H1 (cell line): ENCODE measurements around the gene SPATS2. TPM values are rescaled to one million over a fixed set of nuclear protein-coding genes. Genes with fewer than 3 reads are reported as not detected.

Experiments used
- CTCF ChIA-PET: fragments of 300-600 bp; sonication (Branson Sonifier 250); formaldehyde crosslinking; loops from one replicate; lab custom pipeline; 2021; ENCODE audit not compliant: partially characterized antibody; lab: Charles Lee
- POLR2A ChIA-PET: fragments of 300-600 bp; sonication (Branson Sonifier 250); formaldehyde crosslinking; loops from one replicate; lab custom pipeline; 2021; ENCODE audit warnings: inconsistent platforms; ENCODE audit not compliant: partially characterized antibody; lab: Charles Lee
- DNase-seq, 2 experiments: peaks; one replicate each; pipeline versions ENCODE4 v3.0.0 to v3.0.0-alpha.2; 2010 to 2022; ENCODE audit warnings: low spot score in 2 of 2, low read depth in 1 of 2, mixed read lengths in 1 of 2
- FAIRE-seq: peaks from 2 replicates; lab custom pipeline; 2011; peaks lifted over from hg19 to GRCh38; lab: Jason Lieb, UNC
- H2AFZ ChIP-seq: 2 replicates; pipeline ENCODE4 v1.8.1; 2012; ENCODE audit warnings: low read length, inconsistent platforms
- H2AK5ac ChIP-seq: 2 replicates; pipeline ENCODE4 v1.6.1; 2013; ENCODE audit warnings: low read depth, low read length
- H2BK120ac ChIP-seq: replicated peaks from 2 replicates; pipeline ENCODE3; 2013; ENCODE audit warnings: low read depth, low read length, inconsistent platforms
- H2BK12ac ChIP-seq: 2 replicates; pipeline ENCODE4 v1.6.1; 2013; ENCODE audit warnings: low read depth, low read length
- H2BK15ac ChIP-seq: 2 replicates; pipeline ENCODE4 v1.6.1; 2013; ENCODE audit warnings: low read length
- H2BK20ac ChIP-seq: 2 replicates; pipeline ENCODE4 v1.6.1; 2013; ENCODE audit warnings: low read length
- H2BK5ac ChIP-seq: 2 replicates; pipeline ENCODE4 v1.6.1; 2013; ENCODE audit warnings: low read depth, low read length
- H3K14ac ChIP-seq: 2 replicates; pipeline ENCODE4 v1.6.1; 2013; ENCODE audit warnings: inconsistent platforms; ENCODE audit not compliant: insufficient read length
- H3K18ac ChIP-seq: 2 replicates; pipeline ENCODE4 v1.6.1; 2013; ENCODE audit warnings: low read length; ENCODE audit errors: extremely low read depth
- H3K23ac ChIP-seq: 2 replicates; pipeline ENCODE4 v1.6.1; 2013; ENCODE audit warnings: inconsistent platforms; ENCODE audit not compliant: insufficient read length
- H3K23me2 ChIP-seq: 2 replicates; pipeline ENCODE4 v1.6.1; 2013; ENCODE audit warnings: low read depth, low read length
- H3K27ac ChIP-seq: 2 replicates; pipeline ENCODE4 v1.6.1; 2011; ENCODE audit warnings: low read depth, low read length, inconsistent platforms
- H3K27me3 ChIP-seq, 4 experiments: replicated peaks in 1 of 4; 1 replicate in 1 of 4; 2 replicates in 3 of 4; pipeline versions ENCODE4 v1.6.1 to v1.8.1; 2011 to 2013; ENCODE audit warnings: low read length in 3 of 4, mild to moderate bottlenecking in 3 of 4, inconsistent platforms in 2 of 4, mixed read lengths in 2 of 4, moderate library complexity in 1 of 4; ENCODE audit not compliant: control insufficient read depth in 3 of 4, insufficient read depth in 3 of 4; ENCODE audit errors: extremely low read depth in 1 of 4
- H3K36me3 ChIP-seq, 4 experiments: 2 replicates each; pipeline versions ENCODE4 v1.6.1 to v1.8.1; 2011 to 2013; ENCODE audit warnings: mild to moderate bottlenecking in 4 of 4, low read length in 3 of 4, moderate library complexity in 2 of 4, control low read depth in 1 of 4, inconsistent platforms in 1 of 4; ENCODE audit not compliant: insufficient read depth in 4 of 4, control insufficient read depth in 2 of 4
- H3K4ac ChIP-seq: replicated peaks from 2 replicates; pipeline ENCODE3; 2013; ENCODE audit warnings: low read length, low read depth, mixed read lengths, inconsistent platforms; ENCODE audit not compliant: insufficient read length
- H3K4me1 ChIP-seq, 4 experiments: replicated peaks in 1 of 4; 1 replicate in 1 of 4; 2 replicates in 3 of 4; pipeline versions ENCODE4 v1.6.1 to v1.8.1; 2011 to 2013; ENCODE audit warnings: low read length in 3 of 4, inconsistent platforms in 2 of 4, mixed read lengths in 1 of 4; ENCODE audit not compliant: insufficient read depth in 4 of 4, control insufficient read depth in 3 of 4
- H3K4me2 ChIP-seq, 2 experiments: 2 replicates each; pipeline versions ENCODE4 v1.6.1 to v1.8.1; 2011 to 2013; ENCODE audit warnings: low read depth in 2 of 2, low read length in 2 of 2, control low read depth in 1 of 2, inconsistent platforms in 1 of 2, mild to moderate bottlenecking in 1 of 2; ENCODE audit not compliant: insufficient read depth in 1 of 2
- H3K4me3 ChIP-seq, 4 experiments: fragments of 200-600, 300-600 bp in 1 of 4; sonication (generic), shearing (Covaris generic), sonication (Bioruptor Twin) in 1 of 4; 2 replicates each; pipeline versions ENCODE4 v1.5.1 to v1.8.1; 2011 to 2016; ENCODE audit warnings: low read length in 4 of 4, low read depth in 3 of 4, control low read depth in 2 of 4, inconsistent platforms in 2 of 4, mild to moderate bottlenecking in 2 of 4, mixed read lengths in 1 of 4, moderate library complexity in 1 of 4; ENCODE audit not compliant: insufficient read depth in 2 of 4; ENCODE audit errors: extremely low read depth in 1 of 4
- H3K56ac ChIP-seq: replicated peaks from 2 replicates; pipeline ENCODE3; 2013; ENCODE audit warnings: low read depth, mild to moderate bottlenecking, mixed read lengths, low read length, inconsistent platforms; ENCODE audit not compliant: insufficient read length
- H3K79me1 ChIP-seq: 2 replicates; pipeline ENCODE4 v1.6.1; 2013; ENCODE audit warnings: low read depth, low read length, control low read depth
- H3K79me2 ChIP-seq, 2 experiments: 2 replicates each; pipeline versions ENCODE4 v1.6.1 to v1.8.1; 2012 to 2013; ENCODE audit warnings: low read length in 2 of 2, mild to moderate bottlenecking in 2 of 2, inconsistent platforms in 1 of 2; ENCODE audit not compliant: insufficient read depth in 2 of 2, control insufficient read depth in 1 of 2
- H3K9ac ChIP-seq, 4 experiments: replicated peaks in 1 of 4; 1 replicate in 1 of 4; 2 replicates in 3 of 4; pipeline versions ENCODE4 v1.6.1 to v1.8.1; 2011 to 2013; ENCODE audit warnings: low read depth in 3 of 4, low read length in 3 of 4, control low read depth in 2 of 4, mild to moderate bottlenecking in 2 of 4, moderate library complexity in 2 of 4, inconsistent platforms in 1 of 4; ENCODE audit errors: extremely low read depth in 1 of 4
- H3K9me3 ChIP-seq, 2 experiments: 2 replicates each; pipeline versions ENCODE4 v1.6.1 to v1.8.1; 2012 to 2013; ENCODE audit warnings: mild to moderate bottlenecking in 2 of 2, moderate library complexity in 2 of 2, control low read depth in 1 of 2, inconsistent platforms in 1 of 2, low read depth in 1 of 2, low read length in 1 of 2, mixed read lengths in 1 of 2; ENCODE audit not compliant: insufficient read depth in 2 of 2
- H4K20me1 ChIP-seq, 2 experiments: replicated peaks in 1 of 2; 2 replicates each; pipeline versions ENCODE3 to v1.8.1; 2011 to 2013; ENCODE audit warnings: inconsistent platforms in 2 of 2, low read length in 2 of 2, mild to moderate bottlenecking in 1 of 2; ENCODE audit not compliant: insufficient read depth in 2 of 2, control insufficient read depth in 1 of 2
- H4K5ac ChIP-seq: 2 replicates; pipeline ENCODE4 v1.6.1; 2013; ENCODE audit warnings: low read length, low read depth, mixed read lengths, inconsistent platforms; ENCODE audit not compliant: insufficient read length
- H4K8ac ChIP-seq: 2 replicates; pipeline ENCODE4 v1.8.0; 2013; ENCODE audit warnings: mild to moderate bottlenecking, moderate library complexity, low read length, inconsistent platforms; ENCODE audit not compliant: insufficient read depth; ENCODE audit errors: extremely low read depth
- H4K91ac ChIP-seq: replicated peaks from 2 replicates; pipeline ENCODE3; 2013; ENCODE audit warnings: low read length, mixed read lengths, inconsistent platforms; ENCODE audit not compliant: insufficient read length
- WGBS, 2 experiments: shearing (Covaris generic) in 1 of 2; methylation state at CpG; one replicate each; pipeline versions ENCODE4 v1.1.6 to v1.1.7; 2013 to 2015; ENCODE audit warnings: low lambda C conversion rate in 2 of 2, mixed read lengths in 2 of 2, inconsistent platforms in 1 of 2, low coverage in 1 of 2, missing lambda C conversion rate in 1 of 2; ENCODE audit not compliant: insufficient replicate concordance in 2 of 2, insufficient coverage in 1 of 2, insufficient read length in 1 of 2; ENCODE audit errors: extremely low coverage in 1 of 2, missing lambda C conversion rate in 1 of 2; 5-methylcytosine and 5-hydroxymethylcytosine counted together
- polyA plus RNA-seq, 7 experiments: library from polyadenylated mRNA; depleted of rRNA in 3 of 7; stranded (reverse) in 5 of 7; unstranded in 2 of 7; fragments of >200 nt in 5 of 7; fragments of 200-250 nt in 2 of 7; gene quantifications; 1 replicate in 5 of 7; 2 replicates in 1 of 7; 4 replicates in 1 of 7; pipeline versions ENCODE4 v1.2.1 to v1.2.3, GENCODE V29; 2011 to 2013; ENCODE audit warnings: missing spikeins in 2 of 7, mixed read lengths in 2 of 7
- total RNA-seq: library from RNA; stranded (reverse); fragmentation: NEBNext Ultra II Directional; extraction: Animal tissue kit (Norgen Biotek cat#: 25700); gene quantifications from 2 replicates; pipeline ENCODE4 v1.2.1, GENCODE V29; 2021

The SPATS2 gene
- total and polyA plus RNA-seq, 2 of the 8 experiments (the other 6 are each of a cell fraction or from before 2014, with no cell fraction given): 19.2 to 24.5 TPM

GRCh38 chr12:49552899-49553298 is 185.6 kb downstream of the SPATS2 start:
- Histone ChIP-seq H3K56ac (no peak overlapping the region), H4K5ac (no peak overlapping the region), H2BK12ac (no peak overlapping the region), H3K14ac (no peak overlapping the region), H2BK120ac (no peak overlapping the region), H2BK15ac (no peak overlapping the region), H4K91ac (no peak overlapping the region), H3K27ac (no peak overlapping the region), H2AFZ (no peak overlapping the region), H4K20me1 (no peaks in the 10 kb centered on the region), H2BK5ac (no peak overlapping the region), H3K4me1 (peaks cover 0 to 14% (median 9%) of the 10 kb centered on the region in 4 experiments; a peak in 6 of 7 replicates), H3K4ac (no peak overlapping the region), H3K18ac (no peak overlapping the region), H3K4me3 (no peak overlapping the region), H2AK5ac (no peak overlapping the region), H3K9ac (no peak overlapping the region), H3K79me1 (no peaks in the 10 kb centered on the region), H3K23ac (no peak overlapping the region), H4K8ac (no peak overlapping the region), H2BK20ac (no peak overlapping the region), H3K23me2 (peaks cover 8% of the 10 kb centered on the region; the same call in 1 of the 2 replicates), H3K36me3 (peaks cover 0 to 5% (median 3%) of the 10 kb centered on the region in 4 experiments; a peak in 4 of 8 replicates), H3K9me3 (no peaks in the 10 kb centered on the region), H3K79me2 (no peaks in the 10 kb centered on the region), H3K4me2 (no peak overlapping the region), H3K27me3 (peaks cover 6 to 35% (median 27%) of the 10 kb centered on the region in 4 experiments)
- ChIA-PET CTCF (interaction anchor here (0.6 to 14.0 kb wide), 41 partner anchors 9 to 293 kb away, joined by 3 to 171 read pairs (median 5); partner anchors contain the start of genes DNAJC22, KCNH3 and MCRS1), POLR2A (interaction anchor here (0.5 to 6.7 kb wide), 7 partner anchors 8 to 215 kb away, joined by 3 to 72 read pairs (median 7); partner anchors contain the start of genes MCRS1 and SPATS2)
- FAIRE-seq (no peak), DNase-seq (no peak)
- WGBS, 2 experiments: 76% methylated on average over 8 of the region's 8 CpGs; no CpG with 5 or more reads in 1 of the 2 experiments
